HepG2 (cell line): ENCODE measurements around the gene OSBPL3. TPM values are rescaled to one million over a fixed set of nuclear protein-coding genes. Genes with fewer than 3 reads are reported as not detected.

Experiments used
- AKNA ChIP-seq: sonication (generic); formaldehyde crosslinking; IDR thresholded peaks from 2 replicates; pipeline ENCODE4 v1.4.0; 2020; ENCODE audit warnings: missing genetic modification reagents, borderline replicate concordance
- ATAD3A ChIP-seq: sonication (generic); formaldehyde crosslinking; IDR thresholded peaks from 2 replicates; pipeline ENCODE4 v1.4.0; 2020; ENCODE audit warnings: missing genetic modification reagents
- EED ChIP-seq: sonication (generic); formaldehyde crosslinking; IDR thresholded peaks from 2 replicates; pipeline ENCODE4 v1.5.0; 2020; ENCODE audit warnings: mild to moderate bottlenecking, missing genetic modification reagents
- FOXC1 ChIP-seq: sonication (generic); formaldehyde crosslinking; IDR thresholded peaks from 2 replicates; pipeline ENCODE4 v1.8.0; 2022; ENCODE audit warnings: mild to moderate bottlenecking, missing genetic modification reagents, borderline replicate concordance
- GZF1 ChIP-seq: sonication (generic); formaldehyde crosslinking; IDR thresholded peaks from 2 replicates; pipeline ENCODE4 v1.5.1; 2020; ENCODE audit warnings: mild to moderate bottlenecking, missing genetic modification reagents
- KMT2A ChIP-seq: sonication (generic); formaldehyde crosslinking; IDR thresholded peaks from 2 replicates; pipeline ENCODE4 v1.4.0; 2020; ENCODE audit warnings: missing genetic modification reagents
- SRSF4 ChIP-seq: fragments of 200-400 bp; formaldehyde crosslinking; IDR thresholded peaks from one replicate; pipeline ENCODE4 v1.6.1; 2018; ENCODE audit warnings: mild to moderate bottlenecking, low read depth, low read length, moderate library complexity; ENCODE audit not compliant: poor library complexity, severe bottlenecking
- TBX2 ChIP-seq: sonication (generic); formaldehyde crosslinking; IDR thresholded peaks from 2 replicates; pipeline ENCODE4 v1.5.0; 2020; ENCODE audit warnings: missing genetic modification reagents, mild to moderate bottlenecking, borderline replicate concordance
- TFDP2 ChIP-seq: sonication (generic); formaldehyde crosslinking; IDR thresholded peaks from 2 replicates; pipeline ENCODE4 v1.4.0; 2020; ENCODE audit warnings: missing genetic modification reagents
- ZBTB40 ChIP-seq, 2 experiments: fragments of 450-650 bp in 1 of 2; sonication (generic) in 1 of 2; formaldehyde crosslinking in 1 of 2; IDR thresholded peaks; 2 replicates each; pipeline versions ENCODE4 v1.6.1 to v1.8.0; 2016 to 2022; ENCODE audit warnings: antibody characterized with exemption in 1 of 2, mild to moderate bottlenecking in 1 of 2, missing genetic modification reagents in 1 of 2
- ZBTB42 ChIP-seq: sonication (generic); formaldehyde crosslinking; IDR thresholded peaks from 2 replicates; pipeline ENCODE4 v1.5.0; 2020; ENCODE audit warnings: mild to moderate bottlenecking, missing genetic modification reagents
- ZFAT ChIP-seq: sonication (generic); formaldehyde crosslinking; conservative IDR thresholded peaks from 2 replicates; pipeline ENCODE4 v1.8.1; 2023; ENCODE audit warnings: missing genetic modification reagents, inconsistent platforms
- ZMAT5 ChIP-seq: sonication (generic); formaldehyde crosslinking; IDR thresholded peaks from 2 replicates; pipeline ENCODE4 v1.5.0; 2020; ENCODE audit warnings: mild to moderate bottlenecking, low read depth, missing genetic modification reagents, borderline replicate concordance
- ZNF446 ChIP-seq: sonication (generic); formaldehyde crosslinking; IDR thresholded peaks from 2 replicates; pipeline ENCODE4 v1.5.0; 2020; ENCODE audit warnings: mild to moderate bottlenecking, missing genetic modification reagents
- polyA plus RNA-seq, 8 experiments: library from polyadenylated mRNA; depleted of rRNA in 3 of 8; stranded (reverse) in 7 of 8; unstranded in 1 of 8; fragments of >200 nt; fragmentation: Illumina TruSeq in 4 of 8; extraction: Trizol in 4 of 8; gene quantifications; 2 replicates each; pipeline versions ENCODE4 v1.2.1 to v1.2.3, GENCODE V29; 2011 to 2016; ENCODE audit warnings: low read depth in 4 of 8, missing spikeins in 1 of 8, mixed read lengths in 1 of 8; ENCODE audit not compliant: insufficient read depth in 1 of 8
- total RNA-seq, 5 experiments: library from RNA; depleted of rRNA; stranded (reverse); fragments of >200 nt; fragmentation: Illumina TruSeq; extraction: Trizol; gene quantifications; 2 replicates each; pipeline ENCODE4 v1.2.3, GENCODE V29; 2016; ENCODE audit warnings: low read depth in 1 of 5

Gene OSBPL3
- total and polyA plus RNA-seq, 2 of the 13 experiments (the other 11 are each of a cell fraction or from before 2014, with no cell fraction given) = 8.8 to 28.9 TPM

GRCh38 chr7:24979470-24979862, 512 bp downstream of the OSBPL3 start (continued):
- TF ChIP-seq ZBTB40 (IDR thresholded peaks at IDR 0.05) = no peak
- no peak for TF ChIP-seq ZBTB40 (CRISPR knock-in tag; IDR thresholded peaks at IDR 0.05)
- TF ChIP-seq ZFAT = 0 out of 2 replicates have a peak, but pooled peaks have one; percentile 27
- TF ChIP-seq ATAD3A = no peak
- no peak for TF ChIP-seq TFDP2 (CRISPR knock-in tag)
- TF ChIP-seq GZF1 = no peak
- TF ChIP-seq TBX2 (CRISPR knock-in tag) = peak; percentile 19; the same call in 1 of the 2 replicates
- peak; percentile 91 for TF ChIP-seq KMT2A (CRISPR knock-in tag)
- TF ChIP-seq ZMAT5 (CRISPR knock-in tag) = no peak
- no peak for TF ChIP-seq EED
- no peak for TF ChIP-seq ZBTB42 (CRISPR knock-in tag)
- 0 out of 2 replicates have a peak, but pooled peaks have one; percentile 13 for TF ChIP-seq ZNF446 (CRISPR knock-in tag)
- no peak for TF ChIP-seq AKNA (CRISPR knock-in tag)
- no peak for TF ChIP-seq SRSF4
- TF ChIP-seq FOXC1 = 0 out of 2 replicates have a peak, but pooled peaks have one; percentile 26
